ENCODE results near the gene SLC25A25. TPM values are rescaled to one million over a fixed set of nuclear protein-coding genes. Genes with fewer than 3 reads are reported as not detected.

Gene SLC25A25
- total and polyA plus RNA-seq, 10 of the 15 experiments (the other 5 are each of a cell fraction or from before 2014, with no cell fraction given): 0.04 to 17.1 (median 12.4) TPM; not detected in 1

Other genes with a start within 250 kb of the SLC25A25 start
Only the 7 nearest of the 15 such genes appear.
- gene DPM2, start 130.4 kb upstream of the SLC25A25 start, total RNA-seq (2014; rRNA removed): 36.3 and 40.3 TPM in 2 replicates
- 30.6 and 31.7 TPM in 2 replicates for gene DPM2, start 130.4 kb upstream of the SLC25A25 start, total RNA-seq (2014; rRNA removed; fragmentation: Illumina TruSeq; extraction: Trizol)
- gene DPM2, start 130.4 kb upstream of the SLC25A25 start, total RNA-seq (2021): 40.7 and 44.0 TPM in 2 replicates
- gene DPM2, start 130.4 kb upstream of the SLC25A25 start, polyA plus RNA-seq (2011; rRNA removed): 25.8 and 49.2 TPM in 2 replicates
- gene DPM2, start 130.4 kb upstream of the SLC25A25 start, polyA plus RNA-seq (2014; fragmentation: Illumina TruSeq; extraction: Trizol): 24.3 and 45.4 TPM in 2 replicates
- 10 to 100 TPM; 22.7 to 24.2 TPM for gene DPM2, start 130.4 kb upstream of the SLC25A25 start, polyA plus RNA-seq (2014; fragmentation: Nextera tagmentation; extraction: Ambion mirVana)
- 54.3 and 56.5 TPM in 2 replicates for gene DPM2, start 130.4 kb upstream of the SLC25A25 start, polyA plus RNA-seq (2014; rRNA removed)
- gene DPM2, start 130.4 kb upstream of the SLC25A25 start, polyA plus RNA-seq (2016; fragmentation: Nextera tagmentation; extraction: Ambion mirVana): 10 to 100 TPM; 76.7 to 77.9 TPM
- gene EEIG1, start 87.2 kb upstream of the SLC25A25 start, total RNA-seq (2014; rRNA removed): 7.4 TPM in 2 replicates
- 8.5 and 9.5 TPM in 2 replicates for gene EEIG1, start 87.2 kb upstream of the SLC25A25 start, total RNA-seq (2014; rRNA removed; fragmentation: Illumina TruSeq; extraction: Trizol)
- gene EEIG1, start 87.2 kb upstream of the SLC25A25 start, total RNA-seq (2021): 69.7 and 75.9 TPM in 2 replicates
- gene EEIG1, start 87.2 kb upstream of the SLC25A25 start, polyA plus RNA-seq (2011; rRNA removed): 3.3 and 6.6 TPM in 2 replicates
- gene EEIG1, start 87.2 kb upstream of the SLC25A25 start, polyA plus RNA-seq (2014; fragmentation: Illumina TruSeq; extraction: Trizol): 7.2 and 16.9 TPM in 2 replicates
- gene EEIG1, start 87.2 kb upstream of the SLC25A25 start, polyA plus RNA-seq (2014; fragmentation: Nextera tagmentation; extraction: Ambion mirVana): 1 to 10 TPM; 1.2 to 2.7 TPM
- 20.7 and 21.5 TPM in 2 replicates for gene EEIG1, start 87.2 kb upstream of the SLC25A25 start, polyA plus RNA-seq (2014; rRNA removed)
- 10 to 100 TPM in 1 of 2 experiments, 1 to 10 TPM in 1; 8.5 to 12.9 TPM for gene EEIG1, start 87.2 kb upstream of the SLC25A25 start, polyA plus RNA-seq (2016; fragmentation: Nextera tagmentation; extraction: Ambion mirVana)
- 10.7 and 14.2 TPM in 2 replicates for gene NAIF1, start 912 bp upstream of the SLC25A25 start, total RNA-seq (2014; rRNA removed)
- 6.3 and 6.4 TPM in 2 replicates for gene NAIF1, start 912 bp upstream of the SLC25A25 start, total RNA-seq (2014; rRNA removed; fragmentation: Illumina TruSeq; extraction: Trizol)
- 8.6 and 10.3 TPM in 2 replicates for gene NAIF1, start 912 bp upstream of the SLC25A25 start, total RNA-seq (2021)
- 6.1 and 9.4 TPM in 2 replicates for gene NAIF1, start 912 bp upstream of the SLC25A25 start, polyA plus RNA-seq (2011; rRNA removed)
- gene NAIF1, start 912 bp upstream of the SLC25A25 start, polyA plus RNA-seq (2014; fragmentation: Illumina TruSeq; extraction: Trizol): 5.2 and 6.2 TPM in 2 replicates
- gene NAIF1, start 912 bp upstream of the SLC25A25 start, polyA plus RNA-seq (2014; fragmentation: Nextera tagmentation; extraction: Ambion mirVana): 1 to 10 TPM; 2.4 to 5.2 TPM
- gene NAIF1, start 912 bp upstream of the SLC25A25 start, polyA plus RNA-seq (2014; rRNA removed): 8.5 and 9.3 TPM in 2 replicates
- gene NAIF1, start 912 bp upstream of the SLC25A25 start, polyA plus RNA-seq (2016; fragmentation: Nextera tagmentation; extraction: Ambion mirVana): 1 to 10 TPM; 5.0 to 7.9 TPM
- gene PTGES2, start 59.5 kb downstream of the SLC25A25 start, total RNA-seq (2014; rRNA removed): 127 and 141 TPM in 2 replicates
- gene PTGES2, start 59.5 kb downstream of the SLC25A25 start, total RNA-seq (2014; rRNA removed; fragmentation: Illumina TruSeq; extraction: Trizol): 45.8 and 57.9 TPM in 2 replicates
- gene PTGES2, start 59.5 kb downstream of the SLC25A25 start, total RNA-seq (2021): 99.5 and 106 TPM in 2 replicates
- 54.8 and 98.8 TPM in 2 replicates for gene PTGES2, start 59.5 kb downstream of the SLC25A25 start, polyA plus RNA-seq (2011; rRNA removed)
- 34.3 and 59.9 TPM in 2 replicates for gene PTGES2, start 59.5 kb downstream of the SLC25A25 start, polyA plus RNA-seq (2014; fragmentation: Illumina TruSeq; extraction: Trizol)
- 1 to 10 TPM; 2.1 to 7.0 TPM for gene PTGES2, start 59.5 kb downstream of the SLC25A25 start, polyA plus RNA-seq (2014; fragmentation: Nextera tagmentation; extraction: Ambion mirVana)
- gene PTGES2, start 59.5 kb downstream of the SLC25A25 start, polyA plus RNA-seq (2014; rRNA removed): 107 and 125 TPM in 2 replicates
- gene PTGES2, start 59.5 kb downstream of the SLC25A25 start, polyA plus RNA-seq (2016; fragmentation: Nextera tagmentation; extraction: Ambion mirVana): 100 to 1,000 TPM; 114 to 131 TPM
- not detected in 2 replicates for gene LCN2, start 81.2 kb downstream of the SLC25A25 start, total RNA-seq (2014; rRNA removed)
- gene LCN2, start 81.2 kb downstream of the SLC25A25 start, total RNA-seq (2014; rRNA removed; fragmentation: Illumina TruSeq; extraction: Trizol): not detected in 2 replicates
- not detected in 2 replicates for gene LCN2, start 81.2 kb downstream of the SLC25A25 start, total RNA-seq (2021)
- not detected in 2 replicates for gene LCN2, start 81.2 kb downstream of the SLC25A25 start, polyA plus RNA-seq (2011; rRNA removed)
- not detected in 2 replicates for gene LCN2, start 81.2 kb downstream of the SLC25A25 start, polyA plus RNA-seq (2014; fragmentation: Illumina TruSeq; extraction: Trizol)
- not detected for gene LCN2, start 81.2 kb downstream of the SLC25A25 start, polyA plus RNA-seq (2014; fragmentation: Nextera tagmentation; extraction: Ambion mirVana)
- gene LCN2, start 81.2 kb downstream of the SLC25A25 start, polyA plus RNA-seq (2014; rRNA removed): not detected in 2 replicates
- not detected for gene LCN2, start 81.2 kb downstream of the SLC25A25 start, polyA plus RNA-seq (2016; fragmentation: Nextera tagmentation; extraction: Ambion mirVana)
- gene BBLN, start 92.0 kb downstream of the SLC25A25 start, total RNA-seq (2014; rRNA removed): 184 and 194 TPM in 2 replicates
- 24.1 and 32.2 TPM in 2 replicates for gene BBLN, start 92.0 kb downstream of the SLC25A25 start, total RNA-seq (2014; rRNA removed; fragmentation: Illumina TruSeq; extraction: Trizol)
- 96.5 and 102 TPM in 2 replicates for gene BBLN, start 92.0 kb downstream of the SLC25A25 start, total RNA-seq (2021)
- 13.2 and 36.5 TPM in 2 replicates for gene BBLN, start 92.0 kb downstream of the SLC25A25 start, polyA plus RNA-seq (2011; rRNA removed)
- 2.9 and 11.3 TPM in 2 replicates for gene BBLN, start 92.0 kb downstream of the SLC25A25 start, polyA plus RNA-seq (2014; fragmentation: Illumina TruSeq; extraction: Trizol)
- 10 to 100 TPM in 1 of 2 experiments, 1 to 10 TPM in 1; 3.8 to 13.5 TPM for gene BBLN, start 92.0 kb downstream of the SLC25A25 start, polyA plus RNA-seq (2014; fragmentation: Nextera tagmentation; extraction: Ambion mirVana)
- 155 and 163 TPM in 2 replicates for gene BBLN, start 92.0 kb downstream of the SLC25A25 start, polyA plus RNA-seq (2014; rRNA removed)
- 100 to 1,000 TPM in 1 of 2 experiments, 10 to 100 TPM in 1; 95.9 to 115 TPM for gene BBLN, start 92.0 kb downstream of the SLC25A25 start, polyA plus RNA-seq (2016; fragmentation: Nextera tagmentation; extraction: Ambion mirVana)
- gene CIZ1, start 123.3 kb downstream of the SLC25A25 start, total RNA-seq (2014; rRNA removed): 24.1 and 27.6 TPM in 2 replicates
- gene CIZ1, start 123.3 kb downstream of the SLC25A25 start, total RNA-seq (2014; rRNA removed; fragmentation: Illumina TruSeq; extraction: Trizol): 13.9 and 16.3 TPM in 2 replicates
- 90.3 and 91.6 TPM in 2 replicates for gene CIZ1, start 123.3 kb downstream of the SLC25A25 start, total RNA-seq (2021)
- 15.8 and 30.3 TPM in 2 replicates for gene CIZ1, start 123.3 kb downstream of the SLC25A25 start, polyA plus RNA-seq (2011; rRNA removed)
- gene CIZ1, start 123.3 kb downstream of the SLC25A25 start, polyA plus RNA-seq (2014; fragmentation: Illumina TruSeq; extraction: Trizol): 43.0 and 58.7 TPM in 2 replicates
- 1 to 10 TPM; 1.8 to 5.0 TPM for gene CIZ1, start 123.3 kb downstream of the SLC25A25 start, polyA plus RNA-seq (2014; fragmentation: Nextera tagmentation; extraction: Ambion mirVana)
- 40.6 and 49.2 TPM in 2 replicates for gene CIZ1, start 123.3 kb downstream of the SLC25A25 start, polyA plus RNA-seq (2014; rRNA removed)
- gene CIZ1, start 123.3 kb downstream of the SLC25A25 start, polyA plus RNA-seq (2016; fragmentation: Nextera tagmentation; extraction: Ambion mirVana): 10 to 100 TPM; 57.9 to 62.3 TPM

Data from GM12878 (cell line).